Right atrium auricular region (tissue), 2 donors: Measurements from ENCODE around the gene MTCH1. TPM values are rescaled to one million over a fixed set of nuclear protein-coding genes. Genes with fewer than 3 reads are reported as not detected.

ENCODE experiments used
- DNase-seq: peaks from one replicate; pipeline ENCODE4 v3.0.0-alpha.2; 2019; ENCODE audit warnings: low spot score
- H3K27ac ChIP-seq, 2 donors: fragments of 200-600 bp; sonication (generic); 1 replicate in 1 of 2; 2 replicates in 1 of 2; pipeline ENCODE4 v1.5.1; 2016 to 2019
- H3K27me3 ChIP-seq, 2 donors: fragments of 200-600 bp; sonication (generic); one replicate each; pipeline versions ENCODE4 v1.5.1 to v1.6.0; 2017 to 2019
- H3K36me3 ChIP-seq: fragments of 200-600 bp; sonication (generic); one replicate; pipeline ENCODE4 v1.5.1; 2016
- H3K4me1 ChIP-seq, 2 donors: fragments of 200-600 bp; sonication (generic); one replicate each; pipeline versions ENCODE4 v1.5.1 to v1.6.0; 2017 to 2019
- H3K4me3 ChIP-seq, 2 donors: fragments of 200-600 bp; sonication (generic); 1 replicate in 1 of 2; 2 replicates in 1 of 2; pipeline ENCODE4 v1.5.1; 2017 to 2019; ENCODE audit warnings: mild to moderate bottlenecking in 1 of 2, moderate library complexity in 1 of 2
- H3K9me3 ChIP-seq, 2 donors: fragments of 200-600 bp; sonication (generic); one replicate each; pipeline ENCODE4 v1.5.1; 2019
- CTCF ChIP-seq, 2 donors: fragments of 200-600 bp; sonication (generic); IDR thresholded peaks; one replicate each; pipeline ENCODE4 v1.5.1; 2019; ENCODE audit warnings: antibody characterized with exemption in 2 of 2
- total RNA-seq, 2 donors: library from RNA; depleted of rRNA; stranded (reverse); fragments of >200 nt; gene quantifications; one replicate each; pipeline ENCODE4 v1.1.0, GENCODE V29; 2016

Gene MTCH1
- total RNA-seq, 2 donors from 2014 or later: 155 to 259 TPM

DNA sequence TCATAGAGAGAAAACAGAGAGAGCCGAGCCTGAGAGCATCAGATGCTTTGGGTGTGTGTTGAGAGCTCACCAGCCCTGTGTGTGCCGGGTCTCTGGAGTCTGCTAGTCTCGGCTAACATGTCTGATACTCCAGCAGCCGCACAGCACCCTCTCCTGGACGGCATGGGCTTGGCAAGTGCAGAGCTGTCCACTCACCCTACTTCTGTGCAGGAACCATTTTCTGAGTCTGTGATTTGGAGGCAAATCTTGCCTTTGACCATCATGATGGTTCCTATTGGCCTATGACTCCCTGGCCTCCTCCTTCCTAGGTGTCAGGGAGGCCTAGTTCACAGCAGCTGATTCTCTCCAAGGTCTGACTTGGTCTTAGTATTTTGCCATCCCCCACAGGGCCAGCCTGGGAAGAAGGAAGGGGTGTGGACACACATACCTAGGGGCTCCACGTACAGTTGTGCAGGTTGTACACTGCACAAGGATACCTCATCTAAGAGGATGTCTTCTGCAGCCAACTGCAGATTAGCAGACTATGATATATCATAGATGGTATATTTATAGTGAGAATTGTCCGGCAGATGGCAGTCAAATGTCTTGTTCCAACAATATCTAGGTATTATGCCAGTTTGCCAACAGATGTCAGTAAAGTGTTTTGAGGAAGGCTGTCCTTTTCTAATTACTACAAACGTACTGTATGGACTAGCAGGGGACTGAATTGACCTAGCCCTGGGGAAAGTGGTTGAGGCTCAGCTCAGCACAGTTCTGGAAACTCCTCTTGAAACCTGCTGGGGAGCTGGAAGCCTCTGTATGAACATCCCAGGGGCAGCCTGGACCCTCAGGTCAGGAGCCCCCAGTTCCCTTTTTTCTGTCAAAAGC, 32.4 kb upstream of the MTCH1 start:
- no peaks in the 10 kb centered on the region for H3K9me3 ChIP-seq
- peaks cover 0 to 16% of the 10 kb centered on the region in 2 donors for H3K4me1 ChIP-seq
- peak; percentile 90 for DNase-seq
- H3K36me3 ChIP-seq: no peaks in the 10 kb centered on the region
- TF ChIP-seq CTCF (IDR thresholded peaks at IDR 0.05): peak; percentile 78 to 87
- H3K27me3 ChIP-seq: no peaks in the 10 kb centered on the region
- peak overlapping the region; percentile 36 to 67 for H3K27ac ChIP-seq
- H3K4me3 ChIP-seq: no peak overlapping the region

DNA sequence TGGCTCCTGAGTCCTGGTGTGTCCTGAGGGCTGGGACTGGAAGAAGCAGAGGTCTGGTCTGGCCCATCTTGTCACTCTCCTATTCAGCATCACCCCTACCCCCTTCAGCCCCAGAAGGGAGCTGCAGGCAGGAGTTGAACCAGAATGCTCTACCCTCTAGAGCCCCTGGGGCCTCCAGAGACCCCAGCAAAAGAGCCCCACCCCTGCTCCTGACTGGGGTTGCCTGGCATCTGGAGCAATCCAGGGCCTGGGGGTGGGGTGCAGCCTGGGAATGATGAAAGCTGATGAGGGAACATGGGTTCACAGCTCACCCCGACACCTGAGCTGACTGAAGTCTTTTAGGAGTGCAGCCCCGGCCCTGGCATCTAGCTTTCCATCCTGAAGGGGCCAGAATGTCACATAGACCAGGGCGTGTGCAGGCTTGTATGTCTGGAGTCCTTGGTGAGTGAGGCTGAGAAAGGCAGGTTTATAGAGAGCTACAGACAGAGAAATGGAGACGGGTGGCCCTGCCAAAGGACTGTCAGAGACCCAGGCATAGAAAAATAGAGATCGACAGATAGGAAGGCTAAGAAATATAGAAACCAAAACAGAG, 31.7 kb upstream of the MTCH1 start:
- H3K9me3 ChIP-seq: no peaks in the 10 kb centered on the region
- H3K36me3 ChIP-seq: no peaks in the 10 kb centered on the region
- H3K27ac ChIP-seq: peak overlapping the region; percentile 36 to 67
- peaks cover 0 to 16% of the 10 kb centered on the region in 2 donors for H3K4me1 ChIP-seq
- TF ChIP-seq CTCF (IDR thresholded peaks at IDR 0.05): no peak
- DNase-seq: no peak
- no peak overlapping the region for H3K4me3 ChIP-seq
- H3K27me3 ChIP-seq: no peaks in the 10 kb centered on the region

DNA sequence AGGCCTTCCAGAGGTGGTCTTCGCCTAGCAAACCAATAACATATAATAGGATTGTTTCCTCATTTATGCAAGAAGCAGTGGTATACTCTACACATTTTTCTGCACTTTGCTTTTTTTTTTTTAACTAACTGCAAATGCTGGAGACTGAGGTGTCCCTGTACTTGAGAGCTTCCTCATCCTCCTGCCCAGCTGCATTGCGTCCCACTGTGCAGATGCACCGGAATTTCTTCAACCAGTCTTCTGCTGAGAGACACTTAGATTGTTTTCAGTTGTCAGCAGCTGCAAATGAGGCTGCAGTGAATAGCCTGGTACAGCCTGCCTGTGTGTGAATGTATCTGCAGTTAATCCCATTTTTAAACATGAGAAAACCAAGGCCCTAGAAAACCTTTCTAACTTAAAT, 31.0 kb upstream of the MTCH1 start:
- H3K4me1 ChIP-seq: peaks cover 0 to 16% of the 10 kb centered on the region in 2 donors
- no peak for TF ChIP-seq CTCF (IDR thresholded peaks at IDR 0.05)
- H3K27ac ChIP-seq: no peak overlapping the region
- H3K36me3 ChIP-seq: no peaks in the 10 kb centered on the region
- H3K27me3 ChIP-seq: no peaks in the 10 kb centered on the region
- no peaks in the 10 kb centered on the region for H3K9me3 ChIP-seq
- H3K4me3 ChIP-seq: no peak overlapping the region
- no peak for DNase-seq

- no peak overlapping the region for H3K27ac ChIP-seq
- peaks cover 0 to 16% of the 10 kb centered on the region in 2 donors for H3K4me1 ChIP-seq
- no peak for DNase-seq
- H3K4me3 ChIP-seq: no peak overlapping the region
- H3K27me3 ChIP-seq: no peaks in the 10 kb centered on the region
- no peaks in the 10 kb centered on the region for H3K36me3 ChIP-seq
- TF ChIP-seq CTCF (IDR thresholded peaks at IDR 0.05): no peak
- no peaks in the 10 kb centered on the region for H3K9me3 ChIP-seq
Measured at GRCh38 chr6:37015532-37015931, 29.5 kb upstream of the MTCH1 start.

- H3K27ac ChIP-seq: no peak overlapping the region
- no peaks in the 10 kb centered on the region for H3K27me3 ChIP-seq
- no peak overlapping the region for H3K4me3 ChIP-seq
- no peaks in the 10 kb centered on the region for H3K9me3 ChIP-seq
- no peak for TF ChIP-seq CTCF (IDR thresholded peaks at IDR 0.05)
- H3K36me3 ChIP-seq: no peaks in the 10 kb centered on the region
- DNase-seq: no peak
- peaks cover 0 to 16% of the 10 kb centered on the region in 2 donors for H3K4me1 ChIP-seq
Measured at GRCh38 chr6:37014667-37015066, 28.7 kb upstream of the MTCH1 start.
